Mammary epithelial cell (primary cell): ENCODE measurements around the gene UBQLN4.

Experiments
- EZH2 ChIP-seq: IDR thresholded peaks from 2 replicates; pipeline ENCODE4 v1.6.1; 2012; ENCODE audit warnings: low read length, inconsistent platforms, borderline replicate concordance
- TF ChIP-seq, protein P1 (sequence below), 2 donors: IDR thresholded peaks in 1 of 2; conservative IDR thresholded peaks in 1 of 2; 2 replicates each; pipeline ENCODE4 v1.5.1; 2011 to 2012; ENCODE audit warnings: inconsistent platforms in 2 of 2, low read length in 2 of 2, mild to moderate bottlenecking in 2 of 2, control low read depth in 1 of 2, low read depth in 1 of 2; ENCODE audit not compliant: insufficient read depth in 1 of 2; ENCODE audit errors: extremely low read depth in 1 of 2

- TF ChIP-seq, protein P1, sequence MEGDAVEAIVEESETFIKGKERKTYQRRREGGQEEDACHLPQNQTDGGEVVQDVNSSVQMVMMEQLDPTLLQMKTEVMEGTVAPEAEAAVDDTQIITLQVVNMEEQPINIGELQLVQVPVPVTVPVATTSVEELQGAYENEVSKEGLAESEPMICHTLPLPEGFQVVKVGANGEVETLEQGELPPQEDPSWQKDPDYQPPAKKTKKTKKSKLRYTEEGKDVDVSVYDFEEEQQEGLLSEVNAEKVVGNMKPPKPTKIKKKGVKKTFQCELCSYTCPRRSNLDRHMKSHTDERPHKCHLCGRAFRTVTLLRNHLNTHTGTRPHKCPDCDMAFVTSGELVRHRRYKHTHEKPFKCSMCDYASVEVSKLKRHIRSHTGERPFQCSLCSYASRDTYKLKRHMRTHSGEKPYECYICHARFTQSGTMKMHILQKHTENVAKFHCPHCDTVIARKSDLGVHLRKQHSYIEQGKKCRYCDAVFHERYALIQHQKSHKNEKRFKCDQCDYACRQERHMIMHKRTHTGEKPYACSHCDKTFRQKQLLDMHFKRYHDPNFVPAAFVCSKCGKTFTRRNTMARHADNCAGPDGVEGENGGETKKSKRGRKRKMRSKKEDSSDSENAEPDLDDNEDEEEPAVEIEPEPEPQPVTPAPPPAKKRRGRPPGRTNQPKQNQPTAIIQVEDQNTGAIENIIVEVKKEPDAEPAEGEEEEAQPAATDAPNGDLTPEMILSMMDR (conservative IDR thresholded peaks at IDR 0.05 in 1 of 2, IDR thresholded peaks at IDR 0.05 in 1 of 2; ENCODE audit: extremely low read depth in 1 of 2, insufficient read depth in 1 of 2, low read depth in 1 of 2, low read length in 2 of 2): no peak
- TF ChIP-seq EZH2: no peak
These were observed 26.2 kb upstream of the UBQLN4 start for GRCh38 chr1:156079762-156080161.
